HG02642 (cell line): Measurements from ENCODE around the gene ACADS.

Experiments
- ATAC-seq: cut with Tn5 transposase; IDR thresholded peaks from one replicate; pipeline ENCODE4 v1.9.1; 2021; ENCODE audit warnings: mild to moderate bottlenecking; ENCODE audit not compliant: unreplicated experiment, poor library complexity

Gene ACADS

DNA sequence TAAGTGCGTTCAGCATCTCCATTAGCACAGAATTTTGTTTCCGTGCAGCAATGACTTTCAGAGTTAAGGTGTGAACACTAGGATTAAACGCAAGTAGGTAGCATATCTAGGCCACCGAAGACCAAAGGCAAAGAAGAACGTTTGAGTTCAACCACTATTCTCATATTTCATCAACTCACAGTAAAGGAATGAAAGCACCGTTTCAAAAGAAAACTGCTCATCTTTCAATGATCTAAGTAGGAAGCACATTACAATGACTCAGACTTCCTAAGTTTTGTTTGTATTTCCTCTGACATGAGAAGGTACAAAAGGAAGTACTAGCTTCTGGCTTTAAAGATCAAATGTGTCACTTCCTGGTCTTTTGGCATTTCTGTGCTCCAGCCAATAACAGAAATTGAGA, 57.6 kb downstream of the ACADS start:
- ATAC-seq = no peak

DNA sequence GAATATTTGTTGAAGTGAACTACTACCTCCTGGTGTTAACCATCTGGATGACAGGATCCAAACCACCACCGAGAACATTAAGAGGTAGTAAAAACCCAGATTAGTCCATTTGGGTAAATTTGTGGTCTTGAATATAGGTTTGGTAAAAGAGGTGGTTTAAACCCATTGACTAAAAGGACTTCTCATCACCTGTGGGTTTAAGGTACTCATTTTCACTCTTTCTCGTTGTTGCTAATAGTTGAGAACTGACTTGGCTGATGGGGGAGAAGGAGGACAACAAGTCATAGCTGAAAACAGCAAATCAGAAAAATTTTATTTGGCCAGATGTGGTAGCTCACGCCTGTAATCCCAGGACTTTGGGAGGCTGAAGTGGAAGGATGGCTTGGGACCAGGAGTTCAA, 59.2 kb downstream of the ACADS start:
- no peak for ATAC-seq

DNA sequence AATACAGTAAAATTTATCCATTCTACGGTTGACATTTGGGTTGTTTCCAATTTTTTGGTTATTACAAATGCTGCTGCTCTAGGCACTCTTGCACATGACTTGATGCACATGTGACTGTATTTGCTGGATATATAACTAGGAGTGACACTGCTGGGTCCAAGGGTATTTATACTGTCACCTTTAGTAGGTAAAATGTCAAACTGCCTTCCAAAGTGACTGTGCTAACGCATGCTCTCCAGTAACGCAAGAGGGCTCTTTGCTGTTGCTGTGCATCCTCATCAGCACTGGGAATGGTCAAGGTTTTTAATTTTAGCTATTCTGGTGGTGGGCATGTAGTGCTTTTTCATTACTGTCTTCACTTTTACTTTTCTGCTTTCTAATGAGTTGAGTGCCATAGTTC, 62.3 kb downstream of the ACADS start:
- ATAC-seq = no peak
